Natural killer cell (primary cell): Measurements from ENCODE around the gene ARHGEF9. TPM values are rescaled to one million over a fixed set of nuclear protein-coding genes. Genes with fewer than 3 reads are reported as not detected.
A peak's percentile ranks its signal among the peaks of the same experiment; 100 is the strongest.

Experiments used
- ATAC-seq, 3 donors: fragments of 150-1000 bp in 2 of 3; fragments of 200-7000 bp in 1 of 3; cut with Tn5 transposase; 1 replicate in 1 of 3; 2 replicates in 2 of 3; pipeline ENCODE4 v1.10.0; 2021; ENCODE audit warnings: mild to moderate bottlenecking in 2 of 3, moderate library complexity in 2 of 3
- DNase-seq, 2 donors: peaks; one replicate each; pipeline versions ENCODE4 v3.0.0 to v3.0.0-alpha.2; 2013 to 2021; ENCODE audit warnings: mixed read lengths in 1 of 2
- H3K27ac ChIP-seq: one replicate; pipeline ENCODE4 v1.5.1; 2013; ENCODE audit warnings: mild to moderate bottlenecking, low read length
- H3K27me3 ChIP-seq: one replicate; pipeline ENCODE4 v1.6.1; 2013; ENCODE audit warnings: low read length; ENCODE audit not compliant: control insufficient read depth, insufficient read depth
- H3K36me3 ChIP-seq: one replicate; pipeline ENCODE4 v1.6.1; 2013; ENCODE audit warnings: low read length; ENCODE audit not compliant: control insufficient read depth, insufficient read depth
- H3K4me1 ChIP-seq: one replicate; pipeline ENCODE4 v1.6.1; 2013; ENCODE audit warnings: low read length; ENCODE audit not compliant: control insufficient read depth, insufficient read depth
- H3K4me3 ChIP-seq: one replicate; pipeline ENCODE4 v1.5.1; 2013; ENCODE audit warnings: low read length
- H3K9me3 ChIP-seq: one replicate; pipeline ENCODE4 v1.6.1; 2013; ENCODE audit warnings: low read length; ENCODE audit not compliant: control insufficient read depth, insufficient read depth
- H3K27ac Mint-ChIP-seq, 2 donors: one replicate each; pipeline ENCODE4 v1.8.0; 2022; ENCODE audit warnings: mild to moderate bottlenecking in 2 of 2, mixed read lengths in 2 of 2, moderate library complexity in 1 of 2
- H3K27me3 Mint-ChIP-seq, 2 donors: one replicate each; pipeline ENCODE4 v1.8.0; 2022; ENCODE audit warnings: low read depth in 2 of 2, mixed read lengths in 2 of 2
- H3K36me3 Mint-ChIP-seq: one replicate; pipeline ENCODE4 v1.8.0; 2022; ENCODE audit warnings: mixed read lengths
- H3K4me1 Mint-ChIP-seq, 2 donors: one replicate each; pipeline ENCODE4 v1.8.0; 2022; ENCODE audit warnings: mixed read lengths in 2 of 2
- H3K4me3 Mint-ChIP-seq: one replicate; pipeline ENCODE4 v1.8.0; 2022; ENCODE audit warnings: mild to moderate bottlenecking, moderate library complexity, mixed read lengths
- H3K9me3 Mint-ChIP-seq, 2 donors: one replicate each; pipeline ENCODE4 v1.8.0; 2022; ENCODE audit warnings: mixed read lengths in 2 of 2
- CTCF ChIP-seq: fragments of 200-600 bp; IDR thresholded peaks from one replicate; pipeline ENCODE4 v1.8.0; 2022; ENCODE audit warnings: antibody characterized with exemption
- WGBS: methylation state at CpG from one replicate; pipeline ENCODE4 v1.1.7; 2013; ENCODE audit warnings: missing lambda C conversion rate; ENCODE audit not compliant: insufficient coverage; 5-methylcytosine and 5-hydroxymethylcytosine counted together
- intact Hi-C: fragments of 100-400 bp; cut with micrococcal nuclease; formaldehyde crosslinking; loops from one replicate; pipeline ENCODE4 v1.14.2; 2022
- total RNA-seq, 4 donors: library from RNA; stranded (reverse); fragments of 120-200 nt in 1 of 4; gene quantifications; one replicate each; pipeline versions ENCODE4 v1.2.3 to v1.2.4, GENCODE V29; 2013 to 2022

ARHGEF9 gene
- total RNA-seq, 3 donors from 2014 or later (not counting 1 experiment from before 2014, with no cell fraction given) = 52.3 to 69.1 (median 64.2) TPM

- no peak for TF ChIP-seq CTCF
- H3K4me1 ChIP-seq = peaks cover 18% of the 10 kb centered on the region
- DNase-seq (no peak), ATAC-seq (no peak)
- no CpG with 5 or more reads among the region's 1 CpG for WGBS
- no peaks in the 10 kb centered on the region for H3K9me3 ChIP-seq
- Mint-ChIP-seq H3K27ac (peak overlapping the region; percentile 91 to 99), H3K4me1 (peaks cover 32 to 38% of the 10 kb centered on the region in 2 donors), H3K36me3 (no peaks in the 10 kb centered on the region), H3K27me3 (peaks cover 0 to 12% of the 10 kb centered on the region in 2 donors), H3K9me3 (no peaks in the 10 kb centered on the region), H3K4me3 (peak overlapping the region; percentile 98)
- no peaks in the 10 kb centered on the region for H3K27me3 ChIP-seq
- H3K4me3 ChIP-seq = no peak overlapping the region
- no peak overlapping the region for H3K27ac ChIP-seq
- no peaks in the 10 kb centered on the region for H3K36me3 ChIP-seq
- intact Hi-C loops = no loop called here
Measured at GRCh38 chrX:63755892-63756291, 29.1 kb downstream of the ARHGEF9 start.

GRCh38 chrX:63754860-63755579, 30.0 kb downstream of the ARHGEF9 start:
- intact Hi-C loops = loop anchor here (5.0 kb wide), 1 partner anchor 452 kb away; the partner anchor contains the start of gene AMER1
- no peaks in the 10 kb centered on the region for H3K36me3 Mint-ChIP-seq
- H3K27ac Mint-ChIP-seq = peak overlapping the region; percentile 91 to 99
- ATAC-seq (peak; percentile 92 to 98 (median 95)), DNase-seq (peak; percentile 78 to 92)
- WGBS = under 1% methylated on average over 44 of the region's 44 CpGs
- H3K4me3 ChIP-seq = peak overlapping the region; percentile 95
- TF ChIP-seq CTCF = no peak
- H3K36me3 ChIP-seq = no peaks in the 10 kb centered on the region
- H3K4me1 ChIP-seq = peaks cover 23% of the 10 kb centered on the region
- H3K9me3 Mint-ChIP-seq = no peaks in the 10 kb centered on the region
- H3K27me3 ChIP-seq = no peaks in the 10 kb centered on the region
- peak overlapping the region; percentile 98 for H3K4me3 Mint-ChIP-seq
- peak overlapping the region; percentile 96 for H3K27ac ChIP-seq
- H3K27me3 Mint-ChIP-seq = peaks cover 0 to 12% of the 10 kb centered on the region in 2 donors
- no peaks in the 10 kb centered on the region for H3K9me3 ChIP-seq
- H3K4me1 Mint-ChIP-seq = peaks cover 41 to 47% of the 10 kb centered on the region in 2 donors

GRCh38 chrX:63754136-63754859, 30.7 kb downstream of the ARHGEF9 start:
- TF ChIP-seq CTCF = no peak
- Histone ChIP-seq H3K9me3 (no peaks in the 10 kb centered on the region), H3K4me1 (peaks cover 25% of the 10 kb centered on the region), H3K4me3 (peak overlapping the region; percentile 95), H3K27ac (peak overlapping the region; percentile 96), H3K27me3 (no peaks in the 10 kb centered on the region), H3K36me3 (no peaks in the 10 kb centered on the region)
- ATAC-seq (peak; percentile 37 to 64 (median 41)), DNase-seq (peak; percentile 15 to 59)
- no peaks in the 10 kb centered on the region for H3K36me3 Mint-ChIP-seq
- intact Hi-C loops = loop anchor here (5.0 kb wide), 1 partner anchor 453 kb away; the partner anchor contains the start of gene AMER1
- peaks cover 0 to 12% of the 10 kb centered on the region in 2 donors for H3K27me3 Mint-ChIP-seq
- peaks cover 47 to 54% of the 10 kb centered on the region in 2 donors for H3K4me1 Mint-ChIP-seq
- H3K9me3 Mint-ChIP-seq = no peaks in the 10 kb centered on the region
- H3K4me3 Mint-ChIP-seq = peak overlapping the region; percentile 98
- WGBS = under 1% methylated on average over 19 of the region's 25 CpGs
- H3K27ac Mint-ChIP-seq = peak overlapping the region; percentile 91 to 99
